ENCODE results near the gene TRPC6.

DNA sequence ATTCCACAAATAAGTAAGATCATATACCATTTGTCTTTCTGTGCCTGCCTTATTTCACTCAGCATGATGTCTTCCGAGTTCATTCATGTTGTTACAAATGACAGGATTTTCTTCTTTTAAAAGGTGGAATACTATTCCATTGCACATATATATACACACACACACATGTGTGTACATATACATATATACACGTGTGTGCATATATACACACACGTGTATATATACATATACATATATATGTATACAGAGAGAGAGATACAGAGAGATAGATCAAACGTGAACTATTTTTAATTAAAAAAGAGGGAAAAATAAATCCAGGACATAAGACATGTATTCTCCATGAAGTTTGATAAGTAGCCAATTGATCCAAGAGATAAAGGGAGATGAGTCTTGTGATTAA, 108.1 kb downstream of the TRPC6 start:
- TF ChIP-seq, protein P1, sequence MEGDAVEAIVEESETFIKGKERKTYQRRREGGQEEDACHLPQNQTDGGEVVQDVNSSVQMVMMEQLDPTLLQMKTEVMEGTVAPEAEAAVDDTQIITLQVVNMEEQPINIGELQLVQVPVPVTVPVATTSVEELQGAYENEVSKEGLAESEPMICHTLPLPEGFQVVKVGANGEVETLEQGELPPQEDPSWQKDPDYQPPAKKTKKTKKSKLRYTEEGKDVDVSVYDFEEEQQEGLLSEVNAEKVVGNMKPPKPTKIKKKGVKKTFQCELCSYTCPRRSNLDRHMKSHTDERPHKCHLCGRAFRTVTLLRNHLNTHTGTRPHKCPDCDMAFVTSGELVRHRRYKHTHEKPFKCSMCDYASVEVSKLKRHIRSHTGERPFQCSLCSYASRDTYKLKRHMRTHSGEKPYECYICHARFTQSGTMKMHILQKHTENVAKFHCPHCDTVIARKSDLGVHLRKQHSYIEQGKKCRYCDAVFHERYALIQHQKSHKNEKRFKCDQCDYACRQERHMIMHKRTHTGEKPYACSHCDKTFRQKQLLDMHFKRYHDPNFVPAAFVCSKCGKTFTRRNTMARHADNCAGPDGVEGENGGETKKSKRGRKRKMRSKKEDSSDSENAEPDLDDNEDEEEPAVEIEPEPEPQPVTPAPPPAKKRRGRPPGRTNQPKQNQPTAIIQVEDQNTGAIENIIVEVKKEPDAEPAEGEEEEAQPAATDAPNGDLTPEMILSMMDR (conservative IDR thresholded peaks at IDR 0.05; ENCODE audit: low read depth, low read length), result no peak
- no peak for TF ChIP-seq EZH2 (IDR thresholded peaks at IDR 0.05; ENCODE audit: low read length, unreplicated experiment)

All from PC-3 (cell line).